OCI-LY3 (cell line): ENCODE data around the gene RHOA.

Experiments
- CTCF ChIP-seq: fragments of 200-600, 300-600 bp; sonication (generic); IDR thresholded peaks from 2 replicates; pipeline ENCODE4 v1.5.1; 2014; ENCODE audit warnings: antibody characterized with exemption, low read length, low read depth
- EZH2phosphoT487 ChIP-seq: fragments of 200-600 bp; shearing (Covaris generic); IDR thresholded peaks from 2 replicates; pipeline ENCODE4 v1.6.1; 2018; ENCODE audit warnings: antibody characterized with exemption, mixed run types, low read depth

GRCh38 chr3:49421890-49422378 is 10.2 kb upstream of the RHOA start:
- TF ChIP-seq CTCF, result no peak
- TF ChIP-seq EZH2phosphoT487, result no peak
